H9 (cell line): Measurements from ENCODE around the gene GLB1L2. TPM values are rescaled to one million over a fixed set of nuclear protein-coding genes. Genes with fewer than 3 reads are reported as not detected.
"Not testable (repeated sequence)": the region's sequence is repeated elsewhere in the genome, so short reads cannot be mapped to it uniquely, and the experiment has no call there.

Source experiments
- DNase-seq: peaks from one replicate; pipeline ENCODE4 v3.0.0-alpha.2; 2017
- H2AFZ ChIP-seq: one replicate; pipeline ENCODE4 v1.6.1; 2013; ENCODE audit warnings: mild to moderate bottlenecking, low read length, control low read depth, moderate library complexity
- H2AK5ac ChIP-seq: 2 replicates; pipeline ENCODE4 v1.6.1; 2013; ENCODE audit warnings: low read length, control low read depth, mixed read lengths; ENCODE audit not compliant: insufficient read length
- H2BK120ac ChIP-seq: one replicate; pipeline ENCODE4 v1.6.1; 2013; ENCODE audit warnings: low read depth, mild to moderate bottlenecking, low read length, control low read depth, inconsistent platforms; ENCODE audit not compliant: poor library complexity, severe bottlenecking
- H2BK12ac ChIP-seq: 2 replicates; pipeline ENCODE4 v1.6.1; 2013; ENCODE audit warnings: low read length, control low read depth, mixed read lengths, low read depth; ENCODE audit not compliant: insufficient read length
- H2BK15ac ChIP-seq: 2 replicates; pipeline ENCODE4 v1.6.1; 2013; ENCODE audit warnings: low read depth, low read length, control low read depth
- H2BK20ac ChIP-seq: one replicate; pipeline ENCODE4 v1.6.1; 2013; ENCODE audit warnings: low read depth, mild to moderate bottlenecking, low read length, control low read depth, inconsistent platforms; ENCODE audit not compliant: poor library complexity, severe bottlenecking
- H2BK5ac ChIP-seq: 2 replicates; pipeline ENCODE4 v1.6.1; 2013; ENCODE audit warnings: low read length, control low read depth, mixed read lengths; ENCODE audit not compliant: insufficient read length
- H3K14ac ChIP-seq: 2 replicates; pipeline ENCODE4 v1.6.1; 2013; ENCODE audit warnings: low read length, control low read depth; ENCODE audit not compliant: insufficient read depth
- H3K18ac ChIP-seq: 2 replicates; pipeline ENCODE4 v1.6.1; 2013; ENCODE audit warnings: low read depth, mild to moderate bottlenecking, mixed read lengths, low read length, control low read depth; ENCODE audit not compliant: insufficient read length
- H3K23ac ChIP-seq: 2 replicates; pipeline ENCODE4 v1.6.1; 2013; ENCODE audit warnings: low read length, control low read depth, mixed read lengths, low read depth; ENCODE audit not compliant: insufficient read length
- H3K23me2 ChIP-seq: 2 replicates; pipeline ENCODE4 v1.6.1; 2013; ENCODE audit warnings: low read depth, mild to moderate bottlenecking, mixed read lengths, low read length, control low read depth; ENCODE audit not compliant: insufficient read length, poor library complexity, severe bottlenecking
- H3K27ac ChIP-seq: 2 replicates; pipeline ENCODE4 v1.5.1; 2013; ENCODE audit warnings: low read length, control low read depth, mixed read lengths, low read depth; ENCODE audit not compliant: insufficient read length
- H3K27me3 ChIP-seq: 2 replicates; pipeline ENCODE4 v1.6.1; 2013; ENCODE audit warnings: low read length, control low read depth, inconsistent platforms; ENCODE audit not compliant: insufficient read depth
- H3K4ac ChIP-seq: 2 replicates; pipeline ENCODE4 v1.6.1; 2013; ENCODE audit warnings: low read depth, mild to moderate bottlenecking, control low read depth, inconsistent platforms, low read length, moderate library complexity
- H3K4me1 ChIP-seq: 2 replicates; pipeline ENCODE4 v1.6.1; 2013; ENCODE audit warnings: low read length, control low read depth, inconsistent platforms; ENCODE audit not compliant: insufficient read depth
- H3K4me2 ChIP-seq: 2 replicates; pipeline ENCODE4 v1.6.1; 2013; ENCODE audit warnings: low read length, control low read depth, mixed read lengths; ENCODE audit not compliant: insufficient read length, insufficient read depth
- H3K56ac ChIP-seq: 2 replicates; pipeline ENCODE4 v1.6.1; 2013; ENCODE audit warnings: low read depth, mild to moderate bottlenecking, mixed read lengths, low read length, control low read depth; ENCODE audit not compliant: insufficient read length
- H3K79me1 ChIP-seq: 2 replicates; pipeline ENCODE4 v1.6.1; 2013; ENCODE audit warnings: low read depth, mild to moderate bottlenecking, moderate library complexity, low read length, control low read depth, inconsistent platforms; ENCODE audit not compliant: insufficient read depth, poor library complexity, severe bottlenecking
- H3K79me2 ChIP-seq: 2 replicates; pipeline ENCODE4 v1.6.1; 2013; ENCODE audit warnings: low read length, control low read depth, inconsistent platforms; ENCODE audit not compliant: insufficient read depth
- H3K9ac ChIP-seq: 2 replicates; pipeline ENCODE4 v1.6.1; 2013; ENCODE audit warnings: low read length, control low read depth, mixed read lengths; ENCODE audit not compliant: insufficient read length; ENCODE audit errors: extremely low read depth
- H3K9me3 ChIP-seq: one replicate; pipeline ENCODE4 v1.6.1; 2013; ENCODE audit warnings: low read depth, low read length, inconsistent platforms; ENCODE audit not compliant: control insufficient read depth
- H3T11ph ChIP-seq: one replicate; pipeline ENCODE4 v1.6.1; 2013; ENCODE audit warnings: mild to moderate bottlenecking, low read length, control low read depth, inconsistent platforms
- H4K20me1 ChIP-seq: one replicate; pipeline ENCODE4 v1.6.1; 2013; ENCODE audit not compliant: control insufficient read depth, insufficient read length, insufficient read depth
- H4K5ac ChIP-seq: 2 replicates; pipeline ENCODE4 v1.6.1; 2013; ENCODE audit warnings: low read depth, mild to moderate bottlenecking, mixed read lengths, low read length, control low read depth; ENCODE audit not compliant: insufficient read length
- H4K8ac ChIP-seq: replicated peaks from 2 replicates; pipeline ENCODE4 v1.6.1; 2013; ENCODE audit warnings: low read length, control low read depth, mixed read lengths, low read depth; ENCODE audit not compliant: insufficient read length
- H4K91ac ChIP-seq: 2 replicates; pipeline ENCODE4 v1.6.1; 2013; ENCODE audit warnings: low read depth, mild to moderate bottlenecking, moderate library complexity, mixed read lengths, low read length, control low read depth; ENCODE audit not compliant: insufficient read length
- H3K27ac Mint-ChIP-seq, 3 experiments: 2 replicates in 2 of 3; 3 replicates in 1 of 3; pipeline ENCODE4 v1.8.0; 2020 to 2021; ENCODE audit warnings: mixed read lengths in 3 of 3, mild to moderate bottlenecking in 1 of 3, moderate library complexity in 1 of 3
- H3K27me3 Mint-ChIP-seq: 2 replicates; pipeline ENCODE4 v1.8.0; 2021; ENCODE audit warnings: low read depth, mild to moderate bottlenecking, moderate library complexity, mixed read lengths
- H3K36me3 Mint-ChIP-seq, 3 experiments: 2 replicates in 2 of 3; 3 replicates in 1 of 3; pipeline ENCODE4 v1.8.0; 2020 to 2021; ENCODE audit warnings: low read depth in 3 of 3, mixed read lengths in 3 of 3; ENCODE audit not compliant: insufficient read depth in 1 of 3
- H3K4me1 Mint-ChIP-seq, 2 experiments: 2 replicates each; pipeline ENCODE4 v1.8.0; 2020; ENCODE audit warnings: mixed read lengths in 2 of 2
- H3K4me3 Mint-ChIP-seq, 2 experiments: 2 replicates in 1 of 2; 3 replicates in 1 of 2; pipeline ENCODE4 v1.8.0; 2020 to 2021; ENCODE audit warnings: mild to moderate bottlenecking in 2 of 2, mixed read lengths in 2 of 2, moderate library complexity in 1 of 2
- H3K9me3 Mint-ChIP-seq, 2 experiments: 2 replicates in 1 of 2; 3 replicates in 1 of 2; pipeline ENCODE4 v1.8.0; 2020; ENCODE audit warnings: mild to moderate bottlenecking in 2 of 2, mixed read lengths in 2 of 2, moderate library complexity in 1 of 2
- CTCF ChIP-seq: fragments of 200-600 bp; sonication (generic); conservative IDR thresholded peaks from 3 replicates; pipeline ENCODE4 v1.8.0; 2021; ENCODE audit warnings: antibody characterized with exemption, mild to moderate bottlenecking
- WGBS: extraction: QIAGEN DNeasy Blood & Tissue Kit; methylation state at CpG from one replicate; pipeline ENCODE4 v1.1.7; 2013; ENCODE audit warnings: missing lambda C conversion rate, low lambda C conversion rate, mixed read lengths; ENCODE audit not compliant: insufficient read length; ENCODE audit errors: extremely low coverage; 5-methylcytosine and 5-hydroxymethylcytosine counted together
- total RNA-seq: library from RNA; stranded (reverse); gene quantifications from 2 replicates; pipeline ENCODE4 v1.2.1, GENCODE V29; 2021

GLB1L2 gene
- total RNA-seq, 1 experiment from 2014 or later, result 2.4 TPM

GRCh38 chr11:134343646-134344045 lies 11.9 kb downstream of the GLB1L2 start:
- Histone ChIP-seq H4K20me1 (no peaks in the 10 kb centered on the region), H4K5ac (no peak overlapping the region), H3K4me1 (peaks cover under 1% of the 10 kb centered on the region; the same call in 1 of the 2 replicates), H3K79me2 (no peaks in the 10 kb centered on the region), H3K9ac (no peak overlapping the region), H3K23me2 (no peaks in the 10 kb centered on the region), H3K4ac (no peak overlapping the region), H4K91ac (no peak overlapping the region), H2BK15ac (no peak overlapping the region), H3K4me2 (no peak overlapping the region), H2BK5ac (no peak overlapping the region), H2BK120ac (no peak overlapping the region), H3K56ac (no peak overlapping the region), H3K23ac (no peak overlapping the region), H2AFZ (no peak overlapping the region), H2AK5ac (no peak overlapping the region), H2BK20ac (no peak overlapping the region), H3T11ph (no peak overlapping the region), H3K79me1 (no peaks in the 10 kb centered on the region), H3K14ac (no peak overlapping the region), H3K18ac (no peak overlapping the region), H4K8ac (no peak overlapping the region), H3K27me3 (no peaks in the 10 kb centered on the region), H3K27ac (no peak overlapping the region), H2BK12ac (no peak overlapping the region), H3K9me3 (no peaks in the 10 kb centered on the region)
- Mint-ChIP-seq H3K4me3 (no peak overlapping the region), H3K4me1 (no peaks in the 10 kb centered on the region), H3K27ac (no peak overlapping the region), H3K36me3 (no peaks in the 10 kb centered on the region), H3K9me3 (no peaks in the 10 kb centered on the region), H3K27me3 (peaks cover 11% of the 10 kb centered on the region)
- no CpG with 5 or more reads among the region's 15 CpGs for WGBS
- TF ChIP-seq CTCF, result no peak
- no peak for DNase-seq

- H3K79me2 ChIP-seq, H3K9ac ChIP-seq, H3K36me3 Mint-ChIP-seq, H3K4ac ChIP-seq, H3K27ac Mint-ChIP-seq, H4K8ac ChIP-seq, H4K20me1 ChIP-seq, H2BK5ac ChIP-seq, H3K27me3 ChIP-seq, H3K79me1 ChIP-seq, H3K9me3 ChIP-seq, H2AK5ac ChIP-seq, H2BK12ac ChIP-seq, H3K4me1 ChIP-seq, H2BK15ac ChIP-seq, H3K23ac ChIP-seq, H3K56ac ChIP-seq, H2BK120ac ChIP-seq, H2AFZ ChIP-seq, H3T11ph ChIP-seq, H3K4me2 ChIP-seq, H3K23me2 ChIP-seq, H3K18ac ChIP-seq, H3K27ac ChIP-seq, H3K14ac ChIP-seq, H3K4me1 Mint-ChIP-seq, H3K4me3 Mint-ChIP-seq, H4K91ac ChIP-seq, H2BK20ac ChIP-seq, H4K5ac ChIP-seq, H3K9me3 Mint-ChIP-seq, H3K27me3 Mint-ChIP-seq: not testable (repeated sequence)
- WGBS, result no CpG with 5 or more reads among the region's 28 CpGs
- peak; percentile 26 for DNase-seq
Measured at GRCh38 chr11:134344497-134345236, 12.9 kb downstream of the GLB1L2 start.
